Right atrium auricular region (tissue), 2 donors: Measurements from ENCODE around the gene OGFRL1. TPM values are rescaled to one million over a fixed set of nuclear protein-coding genes. Genes with fewer than 3 reads are reported as not detected.

Experiments used
- DNase-seq: peaks from one replicate; pipeline ENCODE4 v3.0.0-alpha.2; 2019; ENCODE audit warnings: low spot score
- H3K27ac ChIP-seq, 2 donors: fragments of 200-600 bp; sonication (generic); 1 replicate in 1 of 2; 2 replicates in 1 of 2; pipeline ENCODE4 v1.5.1; 2016 to 2019
- H3K27me3 ChIP-seq, 2 donors: fragments of 200-600 bp; sonication (generic); one replicate each; pipeline versions ENCODE4 v1.5.1 to v1.6.0; 2017 to 2019
- H3K36me3 ChIP-seq: fragments of 200-600 bp; sonication (generic); one replicate; pipeline ENCODE4 v1.5.1; 2016
- H3K4me1 ChIP-seq, 2 donors: fragments of 200-600 bp; sonication (generic); one replicate each; pipeline versions ENCODE4 v1.5.1 to v1.6.0; 2017 to 2019
- H3K4me3 ChIP-seq, 2 donors: fragments of 200-600 bp; sonication (generic); 1 replicate in 1 of 2; 2 replicates in 1 of 2; pipeline ENCODE4 v1.5.1; 2017 to 2019; ENCODE audit warnings: mild to moderate bottlenecking in 1 of 2, moderate library complexity in 1 of 2
- H3K9me3 ChIP-seq, 2 donors: fragments of 200-600 bp; sonication (generic); one replicate each; pipeline ENCODE4 v1.5.1; 2019
- total RNA-seq, 2 donors: library from RNA; depleted of rRNA; stranded (reverse); fragments of >200 nt; gene quantifications; one replicate each; pipeline ENCODE4 v1.1.0, GENCODE V29; 2016
- TF ChIP-seq, protein P1 (sequence below), 2 donors: fragments of 200-600 bp; sonication (generic); IDR thresholded peaks; one replicate each; pipeline ENCODE4 v1.5.1; 2019; ENCODE audit warnings: antibody characterized with exemption in 2 of 2

The OGFRL1 gene
- total RNA-seq, 2 donors from 2014 or later: 12.0 to 15.1 TPM

DNA sequence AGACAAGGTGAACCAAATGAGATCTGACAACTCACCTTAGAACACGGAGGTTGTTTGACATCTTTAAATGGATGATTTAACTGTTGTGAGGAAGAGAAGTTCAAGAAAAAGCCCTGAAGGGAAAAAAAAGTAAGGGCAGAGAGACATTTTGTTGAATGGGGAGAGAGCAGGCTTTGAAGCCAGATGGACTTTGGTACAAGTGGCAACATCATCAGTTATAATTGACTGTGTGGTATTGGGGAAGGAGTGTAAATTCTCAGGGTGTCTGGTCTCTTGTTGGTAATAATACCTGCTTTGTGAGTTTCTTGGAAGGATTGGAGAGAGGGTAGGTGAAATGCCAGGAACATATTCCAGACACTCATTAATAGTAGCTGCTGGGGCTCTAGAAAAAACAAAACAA, 21.6 kb downstream of the OGFRL1 start:
- Histone ChIP-seq H3K27ac (no peak overlapping the region), H3K27me3 (no peaks in the 10 kb centered on the region), H3K4me1 (peaks cover 0 to 11% of the 10 kb centered on the region in 2 donors), H3K4me3 (no peak overlapping the region), H3K9me3 (no peaks in the 10 kb centered on the region), H3K36me3 (no peaks in the 10 kb centered on the region)
- no peak for DNase-seq
- TF ChIP-seq, protein P1, sequence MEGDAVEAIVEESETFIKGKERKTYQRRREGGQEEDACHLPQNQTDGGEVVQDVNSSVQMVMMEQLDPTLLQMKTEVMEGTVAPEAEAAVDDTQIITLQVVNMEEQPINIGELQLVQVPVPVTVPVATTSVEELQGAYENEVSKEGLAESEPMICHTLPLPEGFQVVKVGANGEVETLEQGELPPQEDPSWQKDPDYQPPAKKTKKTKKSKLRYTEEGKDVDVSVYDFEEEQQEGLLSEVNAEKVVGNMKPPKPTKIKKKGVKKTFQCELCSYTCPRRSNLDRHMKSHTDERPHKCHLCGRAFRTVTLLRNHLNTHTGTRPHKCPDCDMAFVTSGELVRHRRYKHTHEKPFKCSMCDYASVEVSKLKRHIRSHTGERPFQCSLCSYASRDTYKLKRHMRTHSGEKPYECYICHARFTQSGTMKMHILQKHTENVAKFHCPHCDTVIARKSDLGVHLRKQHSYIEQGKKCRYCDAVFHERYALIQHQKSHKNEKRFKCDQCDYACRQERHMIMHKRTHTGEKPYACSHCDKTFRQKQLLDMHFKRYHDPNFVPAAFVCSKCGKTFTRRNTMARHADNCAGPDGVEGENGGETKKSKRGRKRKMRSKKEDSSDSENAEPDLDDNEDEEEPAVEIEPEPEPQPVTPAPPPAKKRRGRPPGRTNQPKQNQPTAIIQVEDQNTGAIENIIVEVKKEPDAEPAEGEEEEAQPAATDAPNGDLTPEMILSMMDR (IDR thresholded peaks at IDR 0.05): no peak

DNA sequence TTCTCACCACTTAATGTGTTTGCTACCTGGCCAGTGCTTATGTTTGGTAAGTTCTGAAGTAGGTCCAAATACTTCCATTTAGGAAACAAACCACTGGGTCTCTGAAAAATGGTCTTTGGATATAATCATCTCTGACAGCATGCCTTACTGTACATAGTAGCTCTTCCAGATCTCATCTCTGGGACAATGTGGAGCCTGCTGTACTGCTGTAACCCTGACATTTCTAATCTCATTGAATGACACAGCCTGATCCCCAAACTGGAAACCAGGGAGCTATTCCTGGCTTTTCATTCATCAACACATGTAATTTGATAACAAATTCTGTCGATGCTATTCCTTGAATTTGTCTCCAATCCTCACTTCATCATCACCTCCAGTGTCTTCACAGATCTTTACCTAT, 23.5 kb downstream of the OGFRL1 start:
- no peaks in the 10 kb centered on the region for H3K36me3 ChIP-seq
- H3K27me3 ChIP-seq: no peaks in the 10 kb centered on the region
- no peaks in the 10 kb centered on the region for H3K9me3 ChIP-seq
- DNase-seq: no peak
- H3K4me3 ChIP-seq: no peak overlapping the region
- peaks cover 0 to 11% of the 10 kb centered on the region in 2 donors for H3K4me1 ChIP-seq
- TF ChIP-seq, protein P1 (IDR thresholded peaks at IDR 0.05): no peak
- no peak overlapping the region for H3K27ac ChIP-seq

DNA sequence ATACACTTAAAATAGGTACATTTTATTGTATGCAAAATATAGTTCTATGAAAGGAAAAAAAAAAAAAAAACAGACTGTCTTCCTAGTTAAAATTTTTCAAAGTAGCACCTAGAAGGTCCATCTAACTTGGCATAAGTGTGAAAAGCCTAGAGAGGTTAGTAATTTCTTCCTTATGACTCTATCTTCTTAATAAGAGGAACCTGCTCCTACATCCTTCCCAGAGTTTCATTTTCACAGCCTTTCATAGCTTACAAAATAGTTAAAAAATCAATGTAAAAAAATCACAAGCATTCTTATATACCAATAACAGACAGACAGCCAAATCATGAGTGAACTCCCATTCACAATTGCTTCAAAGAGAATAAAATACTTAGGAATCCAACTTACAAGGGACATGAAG, 28.8 kb downstream of the OGFRL1 start:
- H3K27me3 ChIP-seq: no peaks in the 10 kb centered on the region
- no peak for DNase-seq
- no peaks in the 10 kb centered on the region for H3K36me3 ChIP-seq
- no peaks in the 10 kb centered on the region for H3K9me3 ChIP-seq
- H3K4me1 ChIP-seq: peaks cover 0 to 5% of the 10 kb centered on the region in 2 donors
- TF ChIP-seq, protein P1 (IDR thresholded peaks at IDR 0.05): no peak
- H3K4me3 ChIP-seq: no peak overlapping the region
- H3K27ac ChIP-seq: no peak overlapping the region

DNA sequence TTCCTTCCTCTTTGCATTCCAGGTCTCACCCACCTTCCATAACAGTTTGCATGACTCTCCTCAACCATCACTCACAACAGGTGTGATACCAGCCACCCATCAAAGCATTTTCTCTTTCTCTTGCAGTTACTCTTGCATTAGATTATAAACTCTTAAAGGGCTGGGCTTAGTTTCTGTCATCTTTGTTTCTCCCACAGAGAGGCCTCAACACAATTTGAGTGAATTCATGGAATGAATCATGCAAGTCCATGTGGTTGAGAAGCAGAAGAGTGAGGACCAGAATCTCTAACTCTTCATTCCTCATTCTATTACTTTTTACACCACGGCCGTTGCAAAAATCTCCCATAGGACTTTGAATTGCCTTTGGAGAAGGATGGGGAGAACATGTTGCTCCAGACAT, 31.4 kb downstream of the OGFRL1 start:
- Histone ChIP-seq H3K36me3 (no peaks in the 10 kb centered on the region), H3K4me1 (no peaks in the 10 kb centered on the region), H3K27me3 (no peaks in the 10 kb centered on the region), H3K4me3 (no peak overlapping the region), H3K9me3 (no peaks in the 10 kb centered on the region), H3K27ac (no peak overlapping the region)
- no peak for DNase-seq
- TF ChIP-seq, protein P1 (IDR thresholded peaks at IDR 0.05): no peak

DNA sequence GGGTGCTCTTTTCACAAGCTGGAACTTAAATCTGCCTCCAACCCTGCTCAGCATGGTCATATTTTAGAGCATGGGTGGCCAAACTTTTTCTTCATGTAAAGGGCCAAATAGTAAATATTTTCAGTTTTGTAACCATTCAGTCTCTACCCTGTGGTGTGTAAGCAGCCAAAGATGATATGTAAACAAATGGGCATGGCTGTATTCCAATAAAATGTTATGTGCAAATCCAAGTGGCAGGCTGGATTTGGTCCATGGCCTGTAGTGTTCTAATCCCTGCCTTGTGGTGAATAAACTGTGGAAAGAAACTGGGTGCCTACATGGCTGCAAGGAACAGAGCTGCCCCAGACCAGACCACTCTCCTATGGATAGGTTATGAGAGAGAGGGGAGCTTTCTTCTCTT, 32.7 kb downstream of the OGFRL1 start:
- no peak overlapping the region for H3K4me3 ChIP-seq

More for the DNA sequence above, 32.7 kb downstream of the OGFRL1 start:
- DNase-seq: no peak
- TF ChIP-seq, protein P1 (IDR thresholded peaks at IDR 0.05): no peak
- no peak overlapping the region for H3K27ac ChIP-seq
- no peaks in the 10 kb centered on the region for H3K27me3 ChIP-seq
- no peaks in the 10 kb centered on the region for H3K4me1 ChIP-seq
- H3K9me3 ChIP-seq: no peaks in the 10 kb centered on the region
- no peaks in the 10 kb centered on the region for H3K36me3 ChIP-seq
